HG02938 (cell line): ENCODE measurements around the gene SHISA8.

ENCODE experiments used
- ATAC-seq: cut with Tn5 transposase; IDR thresholded peaks from one replicate; pipeline ENCODE4 v1.9.1; 2021; ENCODE audit warnings: mild to moderate bottlenecking, moderate library complexity; ENCODE audit not compliant: unreplicated experiment

SHISA8 gene

DNA sequence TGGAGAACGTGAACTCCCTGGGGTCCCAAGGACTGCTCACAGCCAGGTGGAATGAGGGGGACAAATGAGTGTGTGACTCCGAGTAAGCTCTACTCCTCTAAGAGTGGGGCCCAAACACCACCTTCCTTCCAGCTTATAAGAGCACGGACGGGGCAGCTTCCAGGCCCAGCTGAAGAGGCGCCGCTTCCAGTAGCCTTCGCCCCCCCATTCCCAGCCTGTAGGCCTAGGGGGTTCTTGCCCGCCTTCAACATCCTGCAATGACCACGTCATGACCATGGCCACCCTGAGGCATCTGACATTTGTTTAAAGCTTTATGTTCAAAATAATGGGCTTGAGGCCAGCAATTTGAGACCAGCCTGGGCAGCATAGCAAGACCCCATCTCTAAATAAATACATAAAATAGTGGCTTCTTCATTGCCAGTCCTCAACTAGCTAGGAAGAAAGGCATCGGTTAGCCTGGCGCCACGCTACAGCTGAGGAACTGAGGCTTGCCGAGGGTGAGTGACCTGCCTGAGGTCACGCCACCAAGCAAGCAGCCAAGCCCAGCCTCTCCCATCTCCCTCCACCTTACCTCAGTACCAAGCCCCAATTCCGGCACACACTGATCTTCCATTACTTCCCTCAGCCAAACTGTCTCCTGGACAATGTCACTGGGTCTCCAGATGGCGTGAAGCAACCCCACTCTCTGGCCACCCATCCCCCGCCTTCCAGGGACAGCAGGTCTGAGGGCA is 19.6 kb upstream of the SHISA8 start:
- ATAC-seq, result no peak

DNA sequence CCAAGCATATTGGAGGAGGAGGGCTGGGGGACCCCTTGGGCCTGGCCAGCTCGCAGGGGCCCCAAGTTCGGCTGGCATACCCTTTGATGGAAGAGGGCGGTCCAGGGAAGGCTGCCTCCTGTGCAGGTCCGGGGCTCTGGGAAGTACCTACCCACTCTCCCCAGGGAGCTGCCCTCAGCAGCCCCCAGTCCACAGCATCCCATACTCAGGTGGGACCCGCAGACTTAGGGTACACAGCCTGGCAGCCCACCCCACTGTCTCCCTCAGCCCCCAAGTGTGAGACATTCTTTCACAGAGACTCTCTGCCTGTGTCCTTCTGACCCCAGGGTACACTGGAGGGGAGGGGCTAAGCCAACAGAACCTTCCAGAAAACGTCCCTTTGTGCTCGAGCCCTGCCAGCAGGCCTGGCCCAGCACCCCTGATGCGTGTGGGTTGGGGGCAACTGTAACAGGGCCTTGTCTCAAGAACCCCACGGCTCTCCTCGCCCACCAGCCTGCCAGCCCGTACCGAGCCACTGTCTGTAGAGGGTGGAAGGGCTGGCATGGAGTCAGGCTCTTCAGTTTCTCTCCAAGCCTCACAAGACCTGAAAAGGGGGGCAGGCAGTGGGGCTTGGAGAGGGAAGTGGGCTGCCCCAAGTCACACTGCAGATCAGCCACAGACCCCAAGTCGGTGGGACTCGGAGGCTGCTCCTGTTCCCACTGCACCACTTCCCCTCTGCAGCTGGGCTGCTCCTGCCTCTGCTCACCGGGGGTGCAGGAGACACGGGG is 18.7 kb upstream of the SHISA8 start:
- ATAC-seq, result no peak

DNA sequence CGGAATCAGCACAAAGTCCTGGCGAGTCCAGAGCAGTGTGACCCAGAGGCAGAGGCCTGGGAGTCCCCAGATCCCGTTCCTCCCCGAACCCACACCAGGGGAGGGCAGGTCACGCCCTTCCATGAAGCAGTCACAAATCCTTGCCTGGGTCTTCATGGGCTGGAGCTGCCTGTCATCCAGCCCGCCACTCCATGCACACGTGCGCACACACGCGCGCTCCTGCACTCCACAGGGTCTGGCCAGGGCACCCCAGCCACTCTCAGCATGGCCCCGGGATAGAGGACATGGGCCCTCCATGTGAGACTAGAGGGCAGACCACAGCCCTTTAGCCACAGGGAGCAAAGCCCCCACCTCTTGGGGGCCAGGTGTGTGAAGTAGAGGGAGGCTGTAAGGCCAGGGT is 17.5 kb upstream of the SHISA8 start:
- no peak for ATAC-seq

DNA sequence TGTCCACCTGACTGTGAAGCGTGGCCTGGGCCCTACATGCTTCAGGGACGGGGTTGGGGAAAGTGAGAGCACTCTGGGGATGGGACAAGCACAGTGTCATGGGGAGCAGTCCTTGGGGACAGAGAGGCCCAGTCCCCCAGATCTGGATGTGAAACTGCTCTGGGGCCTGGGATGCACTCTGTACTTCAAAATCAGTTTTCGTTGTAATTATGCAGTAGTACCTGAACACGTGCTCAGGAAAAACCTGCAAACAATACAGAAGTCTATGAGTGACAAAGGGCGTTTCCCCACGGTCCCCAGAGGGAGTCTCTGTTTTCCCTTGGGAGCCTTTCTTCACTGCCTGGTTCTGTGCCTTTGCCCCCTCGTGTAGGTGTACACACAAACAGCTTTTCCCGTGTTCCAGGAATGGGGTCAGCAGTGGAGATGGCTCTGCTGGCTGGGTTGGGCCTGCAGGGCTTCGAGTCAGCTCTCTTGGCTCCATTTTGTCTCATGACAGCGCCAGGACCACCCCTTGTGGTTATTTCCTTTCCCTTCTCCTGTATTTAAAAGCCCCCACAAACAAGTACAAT is 16.9 kb upstream of the SHISA8 start:
- ATAC-seq, result no peak

DNA sequence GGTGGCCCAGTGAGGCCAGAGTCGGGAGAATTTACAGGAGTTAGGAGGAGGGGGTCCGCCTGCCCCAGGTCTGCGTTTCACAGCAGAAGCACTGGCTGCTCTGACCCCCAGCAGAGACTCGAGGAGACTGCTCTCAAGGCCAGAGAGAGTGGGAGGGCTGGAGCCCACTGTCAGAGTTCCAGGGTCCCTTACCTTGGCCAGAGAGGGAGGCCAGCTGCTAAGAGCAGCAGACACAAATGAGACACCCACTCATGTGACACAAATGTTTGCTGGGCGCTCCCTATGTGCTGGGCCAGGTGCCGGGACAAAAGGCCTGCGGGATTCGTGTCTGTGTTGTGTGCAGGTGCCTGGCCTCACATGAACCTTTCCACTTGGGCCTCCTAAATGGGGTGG is 14.5 kb upstream of the SHISA8 start:
- ATAC-seq, result no peak

DNA sequence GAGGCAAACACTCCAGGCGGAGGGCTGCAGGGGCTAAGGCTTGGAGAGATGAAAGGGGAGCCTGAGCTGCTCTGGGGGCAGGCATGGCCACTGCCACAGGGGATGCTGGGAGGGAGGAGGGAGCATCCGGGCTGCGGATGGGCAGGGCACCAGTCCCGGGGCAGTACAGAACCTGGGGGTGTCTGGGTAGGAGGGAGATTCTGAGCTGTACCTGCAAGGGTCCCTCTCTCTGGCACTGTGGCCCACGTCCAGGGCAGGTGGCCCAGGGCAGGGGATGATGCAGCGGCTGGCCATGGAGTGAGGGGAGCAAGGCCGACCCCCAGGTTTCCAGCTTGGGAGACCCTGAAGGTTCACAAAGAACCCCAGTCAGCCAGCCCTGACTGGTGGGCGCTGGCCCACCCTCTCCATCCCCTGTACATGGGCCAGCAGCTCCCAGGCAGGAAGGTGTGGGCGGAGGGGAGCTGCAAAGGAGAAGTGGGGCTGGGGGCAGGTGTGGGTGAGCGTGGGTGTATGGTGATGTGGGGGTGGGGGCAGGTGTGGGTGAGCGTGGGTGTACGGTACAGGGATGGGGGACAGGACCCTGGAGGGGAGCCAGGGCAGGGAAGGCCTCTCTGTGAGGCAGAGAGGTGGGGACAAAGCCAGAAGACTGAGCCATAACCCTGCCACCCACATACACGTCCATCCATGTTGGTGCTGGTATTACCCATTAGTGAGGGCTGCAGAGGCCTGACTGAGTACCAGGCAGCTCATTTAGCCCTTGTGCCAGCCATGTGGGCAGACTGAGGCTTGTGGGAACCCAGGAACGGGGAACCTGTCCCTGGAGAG is 13.9 kb upstream of the SHISA8 start:
- no peak for ATAC-seq

DNA sequence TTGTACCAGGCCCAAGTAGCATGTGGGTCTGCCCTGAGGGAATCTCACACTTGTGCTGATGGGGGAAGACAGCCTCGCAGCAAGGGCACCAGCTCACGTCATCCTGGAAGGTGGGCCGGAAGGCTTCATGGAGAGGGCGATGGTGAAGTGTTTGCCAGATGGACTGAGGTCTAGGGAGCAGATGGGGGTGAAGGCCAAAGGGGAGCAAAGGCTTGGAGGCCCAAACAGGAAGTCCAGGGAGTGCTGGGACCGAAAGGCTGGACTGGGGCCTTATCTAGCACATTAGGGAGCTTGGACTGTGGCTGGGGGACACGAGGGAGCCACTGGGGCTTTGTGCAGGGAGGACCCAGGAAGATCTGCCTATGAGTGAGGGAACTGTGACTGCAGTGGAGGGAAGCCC is 12.9 kb upstream of the SHISA8 start:
- no peak for ATAC-seq

DNA sequence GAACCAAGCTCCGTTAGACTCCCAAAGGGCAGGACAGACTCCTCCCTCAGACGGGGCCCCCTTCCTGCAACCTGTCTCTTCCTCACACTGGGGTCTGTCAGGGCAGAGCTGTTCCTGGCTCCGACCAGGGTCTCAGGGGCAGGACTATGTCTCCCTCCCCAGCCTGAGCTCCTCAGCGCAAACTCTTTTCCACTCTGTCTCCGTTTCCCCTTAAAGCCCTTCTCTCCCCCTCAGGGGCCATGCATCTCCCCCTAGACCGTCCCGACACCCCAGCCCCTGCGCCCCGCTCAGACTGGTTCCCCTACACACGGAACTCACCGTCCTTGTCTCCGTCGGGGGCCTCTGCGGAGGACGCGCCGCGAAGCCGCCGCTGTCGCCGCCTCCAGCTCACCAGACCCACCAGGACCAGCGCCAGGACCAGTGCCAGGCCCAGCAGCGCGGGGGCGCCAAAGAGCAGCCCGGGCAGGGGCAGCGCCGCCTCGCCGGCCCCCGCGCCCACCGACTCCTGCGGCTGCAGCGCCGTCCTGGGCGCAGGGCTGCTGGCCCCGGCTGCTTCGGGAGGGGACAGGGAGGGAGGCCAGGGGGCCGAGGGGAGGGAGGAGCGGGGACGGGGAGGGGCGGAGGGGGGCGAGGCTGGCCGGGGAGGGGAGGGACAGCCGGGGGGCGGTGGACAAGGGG is 11.0 kb upstream of the SHISA8 start:
- no peak for ATAC-seq

DNA sequence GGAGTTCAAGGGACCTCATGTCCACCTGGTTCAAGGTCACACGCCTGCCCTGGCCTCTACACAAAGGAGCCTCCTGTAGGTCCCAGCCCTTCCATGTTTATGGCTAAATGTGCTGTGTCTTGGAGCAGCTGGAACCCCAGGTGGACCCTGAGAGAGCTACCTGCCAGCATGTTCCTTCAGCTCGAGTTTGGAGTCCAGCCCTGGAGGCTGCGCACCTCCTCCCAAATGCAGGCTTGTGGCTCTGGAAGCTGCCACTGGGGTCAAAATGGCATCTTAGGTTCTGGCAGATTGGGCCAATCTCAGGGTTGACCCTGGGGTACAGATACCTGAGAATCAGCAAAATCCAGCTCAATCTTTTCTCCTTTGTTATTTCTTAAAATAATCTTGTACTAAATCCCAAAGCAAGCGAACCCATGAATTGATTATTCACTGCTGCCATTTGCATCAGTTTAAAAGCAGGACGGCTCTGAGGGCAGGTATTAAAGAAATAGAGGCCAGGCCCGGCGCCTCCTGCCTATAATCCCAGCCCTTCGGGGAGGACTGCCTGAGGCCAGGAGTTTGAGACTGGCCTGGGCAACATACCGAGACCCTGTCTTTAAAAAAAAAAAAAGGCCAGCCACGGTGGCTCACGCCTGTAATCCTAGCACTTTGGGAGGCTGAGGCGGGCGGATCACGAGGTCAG is 8.9 kb upstream of the SHISA8 start:
- no peak for ATAC-seq

DNA sequence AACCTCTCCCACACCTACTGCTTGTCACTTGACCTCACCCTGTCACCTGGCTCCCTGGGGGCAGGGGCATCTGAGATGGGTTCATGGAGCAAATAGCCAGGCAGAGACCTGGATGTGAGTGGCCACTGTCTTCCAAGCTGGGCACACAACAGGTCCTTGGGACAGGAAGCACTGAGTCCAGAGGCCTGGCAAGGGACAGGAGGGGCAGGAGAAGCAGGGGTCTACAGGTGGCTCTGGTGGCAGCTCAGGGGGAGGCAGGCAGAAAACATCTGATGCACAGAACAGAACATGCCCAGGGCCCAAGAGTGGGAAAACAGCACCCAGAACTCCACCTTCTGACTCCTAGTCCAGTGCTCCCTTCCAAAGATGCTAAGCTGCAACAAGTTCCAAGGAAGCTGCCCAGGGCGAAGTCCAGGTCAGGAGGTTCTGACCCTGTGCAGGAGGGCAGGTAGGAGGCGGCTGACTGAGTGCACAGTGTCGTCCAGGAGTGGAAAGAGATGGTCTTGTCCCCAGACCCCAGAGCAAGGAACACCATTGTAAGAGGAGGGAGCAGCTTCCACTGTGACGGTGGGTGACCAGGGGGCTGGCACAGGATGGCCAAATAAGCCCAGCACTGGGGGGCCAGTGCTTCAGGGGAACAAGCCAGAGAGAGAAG is 8.2 kb upstream of the SHISA8 start:
- ATAC-seq, result no peak

DNA sequence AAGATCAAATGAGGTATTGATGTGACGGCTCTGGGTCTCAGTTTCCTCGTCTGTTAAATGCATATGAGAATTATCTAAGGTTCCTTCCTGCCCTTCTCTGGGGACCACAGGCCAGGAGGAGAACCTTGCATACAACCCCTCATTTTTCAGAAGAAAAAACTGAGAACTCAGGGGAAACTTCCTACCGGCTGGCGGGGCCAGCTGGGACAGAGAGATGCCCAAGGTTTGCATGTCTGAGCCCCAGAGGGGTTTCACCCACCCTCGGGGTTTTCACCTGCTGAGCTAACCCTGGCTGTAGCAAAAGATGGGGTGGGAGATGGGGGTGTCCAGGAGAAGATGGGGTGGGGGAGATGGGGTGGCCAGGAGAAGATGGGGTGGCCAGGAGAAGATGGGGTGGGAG is 7.5 kb upstream of the SHISA8 start:
- ATAC-seq, result no peak

DNA sequence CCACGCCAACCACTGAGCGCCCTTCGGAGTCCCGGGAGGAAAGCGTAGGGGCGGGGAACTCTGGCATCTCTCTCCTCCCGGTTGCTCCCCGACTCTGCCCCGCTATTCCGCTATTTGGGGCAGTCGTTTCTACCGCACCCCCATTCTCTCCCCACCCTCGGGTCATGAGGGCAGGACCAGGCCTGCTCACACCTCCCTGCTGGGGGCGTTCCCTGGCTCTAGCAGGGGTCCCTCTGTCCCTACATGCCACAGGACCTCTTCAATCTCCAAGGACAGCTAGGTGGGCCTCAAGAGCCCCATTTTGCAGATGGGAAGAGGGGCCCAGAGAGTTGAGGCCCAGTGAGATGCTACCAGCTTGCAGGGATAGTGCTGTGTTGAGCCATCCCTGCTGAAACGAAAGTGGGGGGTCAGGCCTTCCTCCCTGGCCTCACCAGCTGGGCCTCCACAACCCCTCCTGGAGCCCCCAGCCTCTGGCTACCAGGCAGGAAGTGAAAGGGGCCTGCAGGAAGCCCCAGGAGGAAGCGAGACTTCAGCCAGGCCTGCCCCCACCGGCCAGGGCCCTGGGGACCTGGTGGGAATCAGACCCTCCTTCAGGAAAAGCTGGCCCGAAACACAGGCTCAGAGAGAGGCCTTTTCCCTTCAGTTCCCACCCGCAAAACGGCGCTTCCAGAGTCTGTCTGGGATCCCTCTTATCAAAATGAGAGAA is 5.5 kb upstream of the SHISA8 start:
- ATAC-seq, result no peak

DNA sequence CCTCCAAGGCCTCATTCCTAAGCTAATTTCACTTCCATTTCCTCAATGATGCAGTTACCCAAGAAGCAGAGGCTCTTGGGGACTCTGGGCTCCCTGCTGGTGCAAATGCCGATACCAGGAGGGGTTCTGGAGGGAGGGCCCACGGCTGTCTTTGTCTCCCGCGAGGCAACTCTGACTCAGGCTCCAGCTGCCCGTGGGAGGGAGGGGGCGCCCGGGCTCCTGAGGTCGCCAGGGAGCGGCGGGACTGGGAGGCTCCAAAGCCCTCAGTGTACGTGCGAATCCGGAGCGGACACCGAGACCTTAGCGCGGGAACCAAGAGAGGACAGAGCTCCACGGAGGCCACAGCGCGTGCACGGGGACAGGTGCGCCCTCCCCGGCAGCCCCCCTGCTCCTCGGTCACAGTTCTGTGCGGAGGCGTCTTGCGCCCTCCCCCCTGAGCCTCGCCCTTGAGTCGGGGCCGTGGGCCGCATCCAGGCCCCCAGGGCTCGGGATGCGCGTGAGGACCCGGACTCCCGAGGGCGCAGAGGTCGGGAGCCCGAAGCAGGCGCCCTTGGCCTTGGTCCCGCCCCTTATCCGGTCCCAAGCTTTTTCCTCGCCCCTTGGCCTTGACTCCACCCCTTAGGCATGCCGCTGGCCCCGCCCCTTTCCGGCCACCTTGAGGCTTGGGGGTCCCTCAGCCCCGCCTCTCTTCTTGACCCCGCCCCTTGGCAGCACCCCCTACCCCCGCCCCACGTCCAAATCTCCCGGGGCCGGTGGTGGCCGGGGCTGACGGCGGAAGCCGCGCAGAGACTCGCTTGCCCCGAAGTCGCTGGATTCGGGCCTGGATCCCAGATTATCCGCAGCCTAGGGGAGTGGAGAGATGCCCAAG is 4.7 kb upstream of the SHISA8 start:
- no peak for ATAC-seq

DNA sequence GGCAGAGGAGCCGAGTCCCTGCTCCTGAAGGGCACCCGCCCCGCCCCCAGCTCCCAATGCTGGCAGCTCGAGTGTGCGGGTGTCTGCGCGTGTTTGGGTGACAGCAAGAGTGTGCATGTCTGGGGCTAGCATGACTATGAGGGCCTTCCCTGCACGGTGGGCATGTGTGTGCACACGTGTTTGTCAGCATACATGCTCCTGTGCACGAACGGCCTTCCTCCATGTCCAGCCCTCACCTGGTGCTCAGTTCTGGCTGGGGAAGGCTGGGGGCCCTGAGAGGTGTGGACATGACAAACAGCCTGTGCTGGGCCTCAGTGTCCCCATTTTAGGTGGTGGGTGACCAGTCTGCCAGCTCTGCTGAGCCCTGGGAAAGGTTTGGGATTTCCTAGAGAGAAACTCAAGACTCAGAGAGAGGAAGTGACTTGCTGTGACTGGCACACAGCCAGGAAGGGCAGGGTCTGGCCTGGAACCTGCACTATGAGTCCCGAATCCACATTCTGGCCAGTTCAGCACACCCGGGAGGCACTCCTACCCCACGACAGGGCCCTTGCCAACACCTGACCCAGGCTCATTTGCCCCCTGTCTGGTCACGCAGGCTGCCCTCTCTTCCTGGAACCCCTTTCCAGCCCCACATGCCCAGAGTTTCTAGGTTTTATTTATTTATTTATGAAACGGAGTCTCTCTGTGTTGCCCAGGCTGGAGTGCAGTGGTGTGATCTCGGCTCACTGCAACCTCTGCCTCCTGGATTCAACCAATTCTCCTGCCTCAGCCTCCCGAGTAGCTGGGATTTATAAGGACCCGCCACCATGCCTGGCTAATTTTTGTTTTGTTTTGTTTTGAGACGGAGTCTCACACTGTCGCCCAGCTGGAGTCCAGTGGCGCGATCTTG is 3.3 kb upstream of the SHISA8 start:
- ATAC-seq, result no peak

DNA sequence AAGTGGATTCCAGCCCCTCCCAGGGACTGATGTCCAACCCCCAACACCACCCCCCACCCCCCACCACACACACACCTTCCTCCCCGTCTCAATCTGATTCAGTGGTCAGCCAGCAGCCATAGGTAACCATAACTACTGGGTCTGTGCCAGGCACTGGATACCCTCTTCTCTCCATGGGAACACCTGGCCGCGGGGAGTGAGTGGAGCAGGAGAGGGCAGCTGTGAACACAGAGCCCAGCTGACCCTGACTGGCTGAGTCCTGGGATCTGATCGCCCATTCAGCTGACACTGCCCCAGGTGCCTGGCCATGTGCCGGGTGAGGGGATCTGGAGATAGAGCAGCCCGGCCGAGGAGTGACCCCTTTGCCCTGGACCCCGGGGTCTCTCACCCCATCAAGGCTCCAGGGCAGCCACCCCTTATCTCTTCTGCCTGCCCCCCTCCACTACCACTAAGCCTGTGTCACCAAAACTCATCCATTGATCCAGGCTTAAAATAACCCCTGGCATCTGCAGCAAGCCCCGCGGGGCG is 2.6 kb upstream of the SHISA8 start:
- ATAC-seq, result no peak

DNA sequence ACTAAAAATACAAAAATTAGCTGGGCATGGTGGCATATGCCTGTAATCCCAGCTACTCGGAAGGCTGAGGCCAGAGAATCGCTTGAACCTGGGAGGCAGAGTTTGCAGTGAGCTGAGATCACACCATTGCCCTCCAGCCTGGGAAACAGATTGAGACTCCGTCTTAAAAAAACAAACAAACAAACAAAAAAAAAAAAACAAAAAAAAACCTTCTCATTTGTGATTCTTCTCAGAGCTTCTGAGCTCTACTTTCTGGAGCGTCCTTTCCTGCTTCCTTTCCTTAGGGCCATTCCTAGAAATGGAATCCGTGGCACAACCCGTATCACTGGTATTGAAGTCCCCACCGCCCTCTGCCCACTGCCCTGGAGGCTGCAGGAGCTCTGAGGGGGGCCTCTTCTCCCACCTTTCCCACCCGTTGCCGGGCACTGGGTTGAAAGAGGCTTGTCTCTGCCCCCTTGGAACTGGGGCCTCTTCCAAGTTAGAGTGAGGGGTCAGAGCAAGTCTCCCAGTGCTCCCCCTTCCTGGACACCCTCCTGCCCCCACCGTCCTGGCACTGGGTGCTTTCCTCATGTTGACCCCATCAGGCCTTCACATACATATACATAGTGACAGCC is 2.0 kb upstream of the SHISA8 start:
- ATAC-seq, result no peak
